B cell (primary cell): ENCODE measurements around the gene KCNA1. TPM values are rescaled to one million over a fixed set of nuclear protein-coding genes. Genes with fewer than 3 reads are reported as not detected.

Experiments
- ATAC-seq: fragments of 200-7000 bp; cut with Tn5 transposase; one replicate; pipeline ENCODE4 v1.10.0; 2021; ENCODE audit warnings: low read depth, mild to moderate bottlenecking, moderate number of reproducible peaks, moderate library complexity
- CTCF ChIA-PET: fragments of 350-600 bp; sonication (Branson Sonifier 250); formaldehyde crosslinking; loops from one replicate; lab custom pipeline; 2021; ENCODE audit warnings: antibody characterized with exemption, inconsistent platforms; lab: Charles Lee
- POLR2A ChIA-PET: fragments of 350-600 bp; sonication (Branson Sonifier 250); formaldehyde crosslinking; loops from one replicate; lab custom pipeline; 2021; ENCODE audit warnings: antibody characterized with exemption; lab: Charles Lee
- DNase-seq: peaks from one replicate; pipeline ENCODE4 v3.0.0; 2013
- H2AFZ ChIP-seq: 2 replicates; pipeline ENCODE4 v1.6.1; 2012; ENCODE audit warnings: mild to moderate bottlenecking, low read depth, low read length; ENCODE audit not compliant: insufficient read depth, poor library complexity, severe bottlenecking
- H3K27ac ChIP-seq, 2 donors: 1 replicate in 1 of 2; 2 replicates in 1 of 2; pipeline ENCODE4 v1.5.1; 2012 to 2013; ENCODE audit warnings: low read length in 2 of 2, mild to moderate bottlenecking in 2 of 2, moderate library complexity in 1 of 2
- H3K27me3 ChIP-seq, 4 experiments: fragments of 200-600 bp in 1 of 4; sonication (generic) in 1 of 4; replicated peaks in 1 of 4; 1 replicate in 2 of 4; 2 replicates in 2 of 4; pipeline versions ENCODE4 v1.6.1 to v1.7.0; 2013 to 2016; ENCODE audit warnings: low read length in 3 of 4, mild to moderate bottlenecking in 2 of 4, mixed read lengths in 1 of 4, moderate library complexity in 1 of 4; ENCODE audit not compliant: insufficient read depth in 4 of 4, control insufficient read depth in 3 of 4; ENCODE audit errors: control extremely low read depth in 1 of 4
- H3K36me3 ChIP-seq, 2 experiments: replicated peaks in 1 of 2; 1 replicate in 1 of 2; 2 replicates in 1 of 2; pipeline versions ENCODE4 v1.6.1 to v1.7.1; 2013; ENCODE audit warnings: low read length in 1 of 2; ENCODE audit not compliant: insufficient read depth in 2 of 2, control insufficient read depth in 1 of 2; ENCODE audit errors: control extremely low read depth in 1 of 2, extremely low read depth in 1 of 2
- H3K4me1 ChIP-seq, 2 donors: fragments of 200-600 bp in 1 of 2; sonication (generic) in 1 of 2; 1 replicate in 1 of 2; 2 replicates in 1 of 2; pipeline versions ENCODE4 v1.5.1 to v1.6.1; 2013 to 2017; ENCODE audit warnings: low read length in 2 of 2; ENCODE audit not compliant: control insufficient read depth in 2 of 2, insufficient read depth in 2 of 2
- H3K4me2 ChIP-seq: replicated peaks from 2 replicates; pipeline ENCODE3; 2012; ENCODE audit warnings: mild to moderate bottlenecking, low read depth, low read length; ENCODE audit not compliant: poor library complexity, severe bottlenecking
- H3K4me3 ChIP-seq, 5 experiments: fragments of 200-600 bp in 1 of 5; sonication (generic) in 1 of 5; 1 replicate in 3 of 5; 2 replicates in 2 of 5; pipeline versions ENCODE4 v1.5.1 to v1.7.0; 2011 to 2016; ENCODE audit warnings: low read length in 4 of 5, mild to moderate bottlenecking in 4 of 5, low read depth in 2 of 5, control low read depth in 1 of 5, moderate library complexity in 1 of 5; ENCODE audit not compliant: insufficient read depth in 1 of 5; ENCODE audit errors: control extremely low read depth in 1 of 5, extremely low read depth in 1 of 5
- H3K79me2 ChIP-seq: fragments of 200-600 bp; sonication (generic); one replicate; pipeline ENCODE4 v1.6.0; 2016; ENCODE audit warnings: low read length; ENCODE audit not compliant: control insufficient read depth, insufficient read depth
- H3K9ac ChIP-seq: fragments of 200-600 bp; sonication (generic); 2 replicates; pipeline ENCODE4 v1.6.1; 2017; ENCODE audit warnings: mild to moderate bottlenecking, low read length, moderate library complexity
- H3K9me3 ChIP-seq, 3 donors: one replicate each; pipeline versions ENCODE4 v1.6.1 to v1.7.1; 2013; ENCODE audit warnings: low read length in 2 of 3; ENCODE audit not compliant: control insufficient read depth in 2 of 3, insufficient read depth in 1 of 3; ENCODE audit errors: control extremely low read depth in 1 of 3
- H4K20me1 ChIP-seq: 2 replicates; pipeline ENCODE4 v1.6.0; 2012; ENCODE audit warnings: mild to moderate bottlenecking, low read length; ENCODE audit not compliant: insufficient read depth, control insufficient read depth, poor library complexity, severe bottlenecking
- H3K27ac Mint-ChIP-seq: one replicate; pipeline ENCODE4 v1.8.0; 2021; ENCODE audit warnings: mixed read lengths
- H3K27me3 Mint-ChIP-seq: one replicate; pipeline ENCODE4 v1.8.0; 2021; ENCODE audit warnings: mixed read lengths
- H3K4me1 Mint-ChIP-seq: one replicate; pipeline ENCODE4 v1.8.0; 2021; ENCODE audit warnings: mixed read lengths
- H3K4me3 Mint-ChIP-seq: one replicate; pipeline ENCODE4 v1.8.0; 2021; ENCODE audit warnings: mixed read lengths
- H3K9me3 Mint-ChIP-seq: one replicate; pipeline ENCODE4 v1.8.0; 2022; ENCODE audit warnings: mixed read lengths; ENCODE audit not compliant: insufficient read depth
- EZH2 ChIP-seq: IDR thresholded peaks from 2 replicates; pipeline ENCODE4 v1.6.1; 2012; ENCODE audit warnings: borderline replicate concordance, low read depth, mild to moderate bottlenecking, moderate library complexity, low read length; ENCODE audit not compliant: insufficient read depth, poor library complexity, severe bottlenecking
- WGBS: methylation state at CpG from one replicate; pipeline ENCODE4 v1.1.5; 2013; ENCODE audit warnings: missing lambda C conversion rate; ENCODE audit not compliant: insufficient coverage; 5-methylcytosine and 5-hydroxymethylcytosine counted together
- intact Hi-C: fragments of 100-400 bp; cut with micrococcal nuclease; formaldehyde crosslinking; loops from one replicate; pipeline ENCODE4 v1.10.0; 2022
- polyA plus RNA-seq: library from polyadenylated mRNA; depleted of rRNA; stranded (reverse); fragments of >200 nt; gene quantifications from 2 replicates; pipeline ENCODE4 v1.2.3, GENCODE V29; 2012
- total RNA-seq, 2 donors: library from RNA; stranded (reverse); fragments of 120-200 nt in 1 of 2; gene quantifications; 1 replicate in 1 of 2; 2 replicates in 1 of 2; pipeline versions ENCODE4 v1.2.3 to v1.2.4, GENCODE V29; 2013 to 2022
- TF ChIP-seq, protein P1 (sequence below): fragments of 200-600 bp; IDR thresholded peaks from one replicate; pipeline ENCODE4 v1.8.0; 2022; ENCODE audit warnings: antibody characterized with exemption, mild to moderate bottlenecking

Gene KCNA1
- total and polyA plus RNA-seq, 2 donors (not counting 1 experiment from before 2014, with no cell fraction given): not detected

DNA sequence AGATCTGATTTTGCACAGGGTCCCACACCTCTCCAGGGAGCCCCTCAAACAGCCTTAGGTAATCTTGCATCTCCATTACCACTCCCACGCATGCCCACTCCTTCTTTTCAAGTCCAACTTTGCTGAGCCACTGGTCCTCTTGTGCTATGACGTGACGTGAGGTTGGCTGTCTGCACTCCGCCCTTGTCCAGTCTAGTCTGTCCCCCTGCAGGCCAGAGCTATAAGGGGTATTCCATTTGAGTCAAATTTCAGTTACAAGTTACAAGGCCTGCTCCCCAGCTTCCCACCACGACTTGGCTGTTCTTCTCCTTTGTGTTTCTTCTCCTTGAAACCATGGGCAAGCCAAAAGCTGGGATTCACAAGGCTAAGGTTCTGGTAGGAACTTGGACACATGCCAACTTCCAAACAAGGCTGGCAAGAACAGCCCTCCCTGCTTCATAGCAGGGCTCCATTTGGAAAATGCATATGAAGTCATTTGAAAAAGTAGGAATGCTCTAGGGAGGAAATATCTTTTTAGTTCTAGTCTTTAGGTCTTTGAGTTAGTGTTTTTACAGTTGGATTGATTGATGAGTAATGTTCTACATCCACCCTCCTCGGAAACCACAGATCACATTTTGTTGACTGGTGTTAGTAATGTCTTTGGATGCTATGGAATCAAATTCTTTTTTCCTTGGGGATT is 49.1 kb downstream of the KCNA1 start:
- Histone ChIP-seq H3K9me3 (no peaks in the 10 kb centered on the region), H2AFZ (no peak overlapping the region), H3K4me2 (no peak overlapping the region), H3K36me3 (no peaks in the 10 kb centered on the region), H3K79me2 (no peaks in the 10 kb centered on the region), H3K27ac (no peak overlapping the region), H3K9ac (no peak overlapping the region), H4K20me1 (no peaks in the 10 kb centered on the region), H3K4me1 (peaks cover 6 to 7% of the 10 kb centered on the region in 2 donors), H3K4me3 (no peak overlapping the region), H3K27me3 (peaks cover 0 to 19% (median 13%) of the 10 kb centered on the region in 4 experiments)
- 87% methylated on average over 5 of the region's 6 CpGs for WGBS
- Mint-ChIP-seq H3K9me3 (no peaks in the 10 kb centered on the region), H3K4me1 (peaks cover 2% of the 10 kb centered on the region), H3K27ac (no peak overlapping the region), H3K4me3 (no peak overlapping the region), H3K27me3 (peaks cover 57% of the 10 kb centered on the region)
- ChIA-PET CTCF (no interaction called here), POLR2A (no interaction called here)
- TF ChIP-seq, protein P1, sequence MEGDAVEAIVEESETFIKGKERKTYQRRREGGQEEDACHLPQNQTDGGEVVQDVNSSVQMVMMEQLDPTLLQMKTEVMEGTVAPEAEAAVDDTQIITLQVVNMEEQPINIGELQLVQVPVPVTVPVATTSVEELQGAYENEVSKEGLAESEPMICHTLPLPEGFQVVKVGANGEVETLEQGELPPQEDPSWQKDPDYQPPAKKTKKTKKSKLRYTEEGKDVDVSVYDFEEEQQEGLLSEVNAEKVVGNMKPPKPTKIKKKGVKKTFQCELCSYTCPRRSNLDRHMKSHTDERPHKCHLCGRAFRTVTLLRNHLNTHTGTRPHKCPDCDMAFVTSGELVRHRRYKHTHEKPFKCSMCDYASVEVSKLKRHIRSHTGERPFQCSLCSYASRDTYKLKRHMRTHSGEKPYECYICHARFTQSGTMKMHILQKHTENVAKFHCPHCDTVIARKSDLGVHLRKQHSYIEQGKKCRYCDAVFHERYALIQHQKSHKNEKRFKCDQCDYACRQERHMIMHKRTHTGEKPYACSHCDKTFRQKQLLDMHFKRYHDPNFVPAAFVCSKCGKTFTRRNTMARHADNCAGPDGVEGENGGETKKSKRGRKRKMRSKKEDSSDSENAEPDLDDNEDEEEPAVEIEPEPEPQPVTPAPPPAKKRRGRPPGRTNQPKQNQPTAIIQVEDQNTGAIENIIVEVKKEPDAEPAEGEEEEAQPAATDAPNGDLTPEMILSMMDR: no peak
- no peak for TF ChIP-seq EZH2
- DNase-seq (no peak), ATAC-seq (no peak)
- intact Hi-C loops: no loop called here

DNA sequence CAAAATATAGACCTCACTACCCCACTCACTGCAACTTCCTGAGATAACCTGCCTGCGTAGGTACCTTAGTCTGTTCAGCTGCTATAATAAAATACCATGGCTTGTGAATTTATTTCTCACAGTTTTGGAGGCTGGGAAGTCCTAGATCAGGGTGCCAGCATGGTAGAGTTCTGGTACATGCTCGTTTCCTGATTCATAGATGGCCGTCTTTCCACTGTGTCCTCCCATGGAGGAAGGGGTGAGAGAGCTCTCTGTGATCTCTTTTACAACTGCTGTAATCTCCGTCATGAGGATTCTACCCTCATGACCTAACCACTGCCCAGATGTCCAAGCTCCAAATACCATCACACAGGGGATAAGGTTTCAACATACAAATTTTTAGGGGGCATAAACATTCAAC is 49.7 kb downstream of the KCNA1 start:
- ChIA-PET POLR2A (no interaction called here), CTCF (no interaction called here)
- TF ChIP-seq EZH2: no peak
- peaks cover 57% of the 10 kb centered on the region for H3K27me3 Mint-ChIP-seq
- H3K9me3 Mint-ChIP-seq: no peaks in the 10 kb centered on the region
- H3K4me1 Mint-ChIP-seq: peaks cover 2% of the 10 kb centered on the region
- ATAC-seq: no peak
- no peak overlapping the region for H3K4me3 ChIP-seq
- DNase-seq: no peak
- H3K27me3 ChIP-seq: peaks cover 0 to 20% (median 12%) of the 10 kb centered on the region in 4 experiments
- H3K4me2 ChIP-seq: no peak overlapping the region
- H3K79me2 ChIP-seq: no peaks in the 10 kb centered on the region
- H4K20me1 ChIP-seq: no peaks in the 10 kb centered on the region
- H3K4me1 ChIP-seq: peaks cover 6 to 7% of the 10 kb centered on the region in 2 donors
- H3K4me3 Mint-ChIP-seq: no peak overlapping the region
- no peak overlapping the region for H3K9ac ChIP-seq
- no peaks in the 10 kb centered on the region for H3K36me3 ChIP-seq
- no peak overlapping the region for H3K27ac ChIP-seq
- WGBS: 82% methylated on average over 3 of the region's 4 CpGs
- no peak overlapping the region for H2AFZ ChIP-seq
- no peaks in the 10 kb centered on the region for H3K9me3 ChIP-seq
- H3K27ac Mint-ChIP-seq: no peak overlapping the region
- intact Hi-C loops: no loop called here
